CD14-positive monocyte (primary cell): ENCODE measurements around the gene PLCG1. TPM values are rescaled to one million over a fixed set of nuclear protein-coding genes. Genes with fewer than 3 reads are reported as not detected.

Experiments
- DNase-seq, 3 donors: peaks; one replicate each; pipeline ENCODE4 v3.0.0-alpha.2; 2011 to 2022
- H2AFZ ChIP-seq: 2 replicates; pipeline ENCODE4 v1.6.0; 2012; ENCODE audit warnings: mild to moderate bottlenecking, low read depth, low read length, inconsistent platforms; ENCODE audit not compliant: insufficient read depth, poor library complexity, severe bottlenecking
- H3K27ac ChIP-seq, 2 donors: 1 replicate in 1 of 2; 2 replicates in 1 of 2; pipeline ENCODE4 v1.5.1; 2012 to 2013; ENCODE audit warnings: low read length in 2 of 2, control low read depth in 1 of 2, inconsistent platforms in 1 of 2, low read depth in 1 of 2, mild to moderate bottlenecking in 1 of 2
- H3K27me3 ChIP-seq, 2 donors: one replicate each; pipeline versions ENCODE4 v1.6.0 to v1.6.1; 2011 to 2013; ENCODE audit warnings: low read length in 2 of 2; ENCODE audit not compliant: control insufficient read depth in 2 of 2, insufficient read depth in 2 of 2
- H3K36me3 ChIP-seq, 2 donors: replicated peaks in 1 of 2; 1 replicate in 1 of 2; 2 replicates in 1 of 2; pipeline versions ENCODE4 v1.5.1 to v1.6.1; 2012 to 2013; ENCODE audit warnings: low read length in 2 of 2, control low read depth in 1 of 2, inconsistent platforms in 1 of 2, mild to moderate bottlenecking in 1 of 2; ENCODE audit not compliant: insufficient read depth in 2 of 2, control insufficient read depth in 1 of 2
- H3K4me1 ChIP-seq, 2 donors: 1 replicate in 1 of 2; 2 replicates in 1 of 2; pipeline versions ENCODE4 v1.5.1 to v1.6.1; 2012 to 2013; ENCODE audit warnings: low read length in 2 of 2, control low read depth in 1 of 2, inconsistent platforms in 1 of 2, mild to moderate bottlenecking in 1 of 2, moderate library complexity in 1 of 2; ENCODE audit not compliant: insufficient read depth in 2 of 2, control insufficient read depth in 1 of 2
- H3K4me2 ChIP-seq: replicated peaks from 2 replicates; pipeline ENCODE3; 2012; ENCODE audit warnings: low read length, moderate library complexity, mild to moderate bottlenecking; ENCODE audit not compliant: poor library complexity, severe bottlenecking; ENCODE audit errors: extremely low read depth
- H3K4me3 ChIP-seq, 3 experiments: fragments of 200-600 bp in 1 of 3; sonication (generic) in 1 of 3; replicated peaks in 1 of 3; 1 replicate in 2 of 3; 2 replicates in 1 of 3; pipeline ENCODE4 v1.5.1; 2011 to 2013; ENCODE audit warnings: low read length in 3 of 3, mild to moderate bottlenecking in 3 of 3, control low read depth in 2 of 3, low read depth in 2 of 3, inconsistent platforms in 1 of 3, moderate library complexity in 1 of 3
- H3K79me2 ChIP-seq: 2 replicates; pipeline ENCODE4 v1.6.0; 2012; ENCODE audit warnings: mild to moderate bottlenecking, control low read depth, inconsistent platforms, low read length, moderate library complexity; ENCODE audit not compliant: insufficient read depth
- H3K9ac ChIP-seq: 2 replicates; pipeline ENCODE4 v1.6.0; 2017; ENCODE audit warnings: low read length, mild to moderate bottlenecking; ENCODE audit not compliant: insufficient read depth, poor library complexity, severe bottlenecking
- H3K9me3 ChIP-seq, 2 donors: replicated peaks in 1 of 2; 1 replicate in 1 of 2; 2 replicates in 1 of 2; pipeline versions ENCODE4 v1.5.1 to v1.6.1; 2012 to 2013; ENCODE audit warnings: low read length in 2 of 2, control low read depth in 1 of 2; ENCODE audit not compliant: control insufficient read depth in 1 of 2, insufficient read depth in 1 of 2
- H4K20me1 ChIP-seq: 2 replicates; pipeline ENCODE4 v1.6.0; 2012; ENCODE audit warnings: mild to moderate bottlenecking, low read length, control low read depth, moderate library complexity; ENCODE audit not compliant: insufficient read depth
- H3K27ac Mint-ChIP-seq, 7 donors: one replicate each; pipeline ENCODE4 v1.8.0; 2020; ENCODE audit warnings: mild to moderate bottlenecking in 7 of 7, mixed read lengths in 7 of 7, moderate library complexity in 6 of 7, inconsistent platforms in 2 of 7
- H3K27me3 Mint-ChIP-seq, 3 donors: one replicate each; pipeline ENCODE4 v1.8.0; 2021 to 2022; ENCODE audit warnings: low read depth in 3 of 3, mild to moderate bottlenecking in 3 of 3, mixed read lengths in 3 of 3, moderate library complexity in 3 of 3, inconsistent platforms in 1 of 3
- H3K36me3 Mint-ChIP-seq, 2 donors: one replicate each; pipeline ENCODE4 v1.8.0; 2020; ENCODE audit warnings: mixed read lengths in 2 of 2, inconsistent platforms in 1 of 2, mild to moderate bottlenecking in 1 of 2
- H3K4me1 Mint-ChIP-seq: one replicate; pipeline ENCODE4 v1.8.0; 2020; ENCODE audit warnings: mild to moderate bottlenecking, mixed read lengths
- H3K4me3 Mint-ChIP-seq, 2 donors: one replicate each; pipeline ENCODE4 v1.8.0; 2020; ENCODE audit warnings: mild to moderate bottlenecking in 2 of 2, mixed read lengths in 2 of 2, moderate library complexity in 1 of 2
- H3K9me3 Mint-ChIP-seq, 7 donors: one replicate each; pipeline ENCODE4 v1.8.0; 2020 to 2022; ENCODE audit warnings: mixed read lengths in 7 of 7, mild to moderate bottlenecking in 6 of 7, moderate library complexity in 6 of 7, inconsistent platforms in 2 of 7
- CTCF ChIP-seq: fragments of 200-600 bp; IDR thresholded peaks from one replicate; pipeline ENCODE4 v1.8.0; 2022; ENCODE audit warnings: antibody characterized with exemption, mild to moderate bottlenecking
- WGBS: methylation state at CpG from one replicate; pipeline ENCODE4 v1.1.5; 2013; ENCODE audit warnings: missing lambda C conversion rate; ENCODE audit not compliant: insufficient coverage; 5-methylcytosine and 5-hydroxymethylcytosine counted together
- intact Hi-C, 2 donors: fragments of 100-400 bp; cut with micrococcal nuclease; formaldehyde crosslinking; loops; one replicate each; pipeline versions ENCODE4 v1.15.0 to v1.15.1; 2023
- polyA plus RNA-seq, 3 donors: library from polyadenylated mRNA; depleted of rRNA in 1 of 3; unstranded in 2 of 3; stranded (reverse) in 1 of 3; fragments of 300-500 nt in 2 of 3; fragments of >200 nt in 1 of 3; fragmentation: Illumina TruSeq in 2 of 3; gene quantifications; 1 replicate in 2 of 3; 2 replicates in 1 of 3; pipeline ENCODE4 v1.2.3, GENCODE V29; 2012 to 2021

PLCG1 gene
- polyA plus RNA-seq, 3 donors: 0.33 to 3.8 (median 1.0) TPM

GRCh38 chr20:41137614-41138474, 501 bp downstream of the PLCG1 start:
- Mint-ChIP-seq H3K27ac (no peak overlapping the region), H3K4me3 (peak overlapping the region; percentile 67 to 74), H3K27me3 (peaks cover 36 to 49% (median 47%) of the 10 kb centered on the region in 3 donors), H3K36me3 (peaks cover 0 to 10% of the 10 kb centered on the region in 2 donors), H3K4me1 (peaks cover 6% of the 10 kb centered on the region), H3K9me3 (peaks cover 0 to 4% (median 2%) of the 10 kb centered on the region in 7 donors)
- Histone ChIP-seq H3K4me3 (peak overlapping the region; percentile 28 to 80 (median 32)), H3K36me3 (no peaks in the 10 kb centered on the region), H3K27ac (no peak overlapping the region), H3K4me1 (peaks cover 14 to 17% of the 10 kb centered on the region in 2 donors), H3K9me3 (no peaks in the 10 kb centered on the region), H3K79me2 (no peaks in the 10 kb centered on the region), H4K20me1 (no peaks in the 10 kb centered on the region), H2AFZ (peak overlapping the region; percentile 82), H3K9ac (peak overlapping the region; percentile 79), H3K27me3 (peaks cover 19 to 39% of the 10 kb centered on the region in 2 donors), H3K4me2 (peak overlapping the region; percentile 70)
- TF ChIP-seq CTCF: no peak
- WGBS: 2% methylated on average over 59 of the region's 66 CpGs
- intact Hi-C loops: no loop called here
- DNase-seq: no peak

DNA sequence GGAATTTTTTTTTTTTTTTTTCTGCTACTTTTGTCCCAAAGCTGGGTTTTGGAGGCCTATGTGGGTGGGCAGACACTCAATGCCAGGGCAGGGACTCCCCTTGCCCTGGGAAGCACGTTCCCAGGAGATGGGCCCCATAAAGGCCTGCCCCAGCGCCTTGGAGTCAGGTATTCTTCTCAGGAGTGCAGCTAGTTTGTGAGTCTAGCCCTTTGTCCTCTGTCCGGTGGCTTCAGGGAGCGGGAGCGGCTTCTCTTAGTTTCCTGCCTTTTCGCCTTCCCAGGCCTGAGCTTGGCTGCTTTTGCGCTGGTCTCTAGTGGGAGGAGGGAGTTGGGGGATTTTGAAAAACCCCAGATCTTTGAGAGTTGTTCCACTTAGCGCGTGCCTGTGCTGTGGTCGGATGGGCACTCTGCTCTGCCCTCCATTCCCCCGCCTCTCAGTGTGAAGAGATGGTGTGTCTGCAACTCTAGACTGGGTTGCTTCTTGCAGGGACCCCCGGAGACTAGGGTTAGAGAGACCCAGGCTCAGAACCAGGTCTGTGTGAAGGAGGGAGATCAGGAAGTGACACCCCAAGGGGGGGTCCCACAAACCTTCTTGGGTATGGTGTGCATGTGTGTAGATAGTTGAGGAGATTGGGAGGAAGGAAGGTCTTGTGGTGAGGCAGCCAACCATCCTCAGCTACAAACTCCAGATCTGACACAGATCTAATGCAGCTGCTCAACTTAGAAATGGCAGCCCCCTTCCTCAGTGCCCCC, 1.3 kb downstream of the PLCG1 start:
- Histone ChIP-seq H3K27ac (no peak overlapping the region), H4K20me1 (no peaks in the 10 kb centered on the region), H3K79me2 (no peaks in the 10 kb centered on the region), H3K27me3 (peaks cover 19 to 42% of the 10 kb centered on the region in 2 donors), H3K4me3 (no peak overlapping the region), H3K9me3 (no peaks in the 10 kb centered on the region), H3K4me1 (peaks cover 14 to 17% of the 10 kb centered on the region in 2 donors), H3K4me2 (no peak overlapping the region), H3K9ac (peak overlapping the region; percentile 79), H2AFZ (no peak overlapping the region), H3K36me3 (no peaks in the 10 kb centered on the region)
- no peak for DNase-seq
- 39% methylated on average over 6 of the region's 12 CpGs for WGBS
- TF ChIP-seq CTCF: no peak
- Mint-ChIP-seq H3K9me3 (peaks cover 0 to 4% (median 2%) of the 10 kb centered on the region in 7 donors), H3K4me3 (peak overlapping the region; percentile 59 to 74), H3K27me3 (peaks cover 38 to 53% (median 51%) of the 10 kb centered on the region in 3 donors), H3K4me1 (peaks cover 9% of the 10 kb centered on the region), H3K36me3 (peaks cover 0 to 10% of the 10 kb centered on the region in 2 donors), H3K27ac (no peak overlapping the region)
- intact Hi-C loops: no loop called here
